ENCODE data around the gene CDH4. TPM values are rescaled to one million over a fixed set of nuclear protein-coding genes. Genes with fewer than 3 reads are reported as not detected.

The CDH4 gene
- total RNA-seq, 6 donors from 2014 or later = 0.20 to 1.0 (median 0.40) TPM; not detected in 1

- Histone ChIP-seq H3K27ac (no peak overlapping the region), H3K4me1 (no peaks in the 10 kb centered on the region), H3K4me3 (no peak overlapping the region), H3K9me3 (no peaks in the 10 kb centered on the region), H3K36me3 (no peaks in the 10 kb centered on the region), H3K27me3 (no peaks in the 10 kb centered on the region)
- 83 to 85% methylated on average over 11 of the region's 11 CpGs for WGBS, 2 donors
- TF ChIP-seq CTCF (IDR thresholded peaks at IDR 0.05) = no peak
- no peak for TF ChIP-seq EP300 (IDR thresholded peaks at IDR 0.05)
- TF ChIP-seq POLR2A (IDR thresholded peaks at IDR 0.05) = no peak
- no peak for TF ChIP-seq POLR2AphosphoS5 (IDR thresholded peaks at IDR 0.05)
- no peak for DNase-seq
- no peak for ATAC-seq (ENCODE audit: low FRiP score in 2 of 2)
These were observed 275.6 kb downstream of the CDH4 start for GRCh38 chr20:61527626-61528025.

- WGBS, 2 donors = 72 to 79% methylated on average over 9 of the region's 9 CpGs
- Histone ChIP-seq H3K27ac (no peak overlapping the region), H3K9me3 (no peaks in the 10 kb centered on the region), H3K4me1 (no peaks in the 10 kb centered on the region), H3K36me3 (no peaks in the 10 kb centered on the region), H3K27me3 (no peaks in the 10 kb centered on the region), H3K4me3 (no peak overlapping the region)
- ATAC-seq (ENCODE audit: low FRiP score in 2 of 2) (no peak), DNase-seq (no peak)
- no peak for TF ChIP-seq CTCF (IDR thresholded peaks at IDR 0.05)
- no peak for TF ChIP-seq POLR2A (IDR thresholded peaks at IDR 0.05)
These were observed 276.5 kb downstream of the CDH4 start for GRCh38 chr20:61528591-61528990.

GRCh38 chr20:61529354-61529753 is 277.3 kb downstream of the CDH4 start:
- ATAC-seq (ENCODE audit: low FRiP score in 2 of 2) = no peak
- no peak overlapping the region for H3K27ac ChIP-seq
- 71 to 85% methylated on average over 5 of the region's 5 CpGs for WGBS, 2 donors

GRCh38 chr20:61531553-61532345 is 279.7 kb downstream of the CDH4 start:
- DNase-seq (peak in 1 of 2 donors; percentile 46), ATAC-seq (ENCODE audit: low FRiP score in 2 of 2) (peak in 1 of 2 donors; percentile 16)
- Histone ChIP-seq H3K36me3 (no peaks in the 10 kb centered on the region), H3K27me3 (no peaks in the 10 kb centered on the region), H3K9me3 (no peaks in the 10 kb centered on the region), H3K4me3 (no peak overlapping the region), H3K27ac (no peak overlapping the region), H3K4me1 (no peaks in the 10 kb centered on the region)
- TF ChIP-seq CTCF (IDR thresholded peaks at IDR 0.05) (no peak), EP300 (IDR thresholded peaks at IDR 0.05) (no peak), POLR2A (IDR thresholded peaks at IDR 0.05) (no peak), POLR2AphosphoS5 (IDR thresholded peaks at IDR 0.05) (no peak)
- WGBS, 2 donors = 80 to 82% methylated on average over 22 of the region's 22 CpGs

More at GRCh38 chr20:61529354-61529753, 277.3 kb downstream of the CDH4 start:
- Histone ChIP-seq H3K27me3 (no peaks in the 10 kb centered on the region), H3K9me3 (no peaks in the 10 kb centered on the region), H3K4me1 (no peaks in the 10 kb centered on the region), H3K36me3 (no peaks in the 10 kb centered on the region), H3K4me3 (no peak overlapping the region)
- TF ChIP-seq EP300 (IDR thresholded peaks at IDR 0.05) (no peak), POLR2A (IDR thresholded peaks at IDR 0.05) (no peak), CTCF (IDR thresholded peaks at IDR 0.05) (no peak), POLR2AphosphoS5 (IDR thresholded peaks at IDR 0.05) (no peak)
- no peak for DNase-seq

- ATAC-seq (ENCODE audit: low FRiP score in 2 of 2) (no peak), DNase-seq (no peak)
- Histone ChIP-seq H3K4me1 (no peaks in the 10 kb centered on the region), H3K9me3 (no peaks in the 10 kb centered on the region), H3K27ac (no peak overlapping the region), H3K36me3 (no peaks in the 10 kb centered on the region), H3K27me3 (no peaks in the 10 kb centered on the region), H3K4me3 (no peak overlapping the region)
- TF ChIP-seq CTCF (IDR thresholded peaks at IDR 0.05) (no peak), EP300 (IDR thresholded peaks at IDR 0.05) (no peak), POLR2AphosphoS5 (IDR thresholded peaks at IDR 0.05) (no peak), POLR2A (IDR thresholded peaks at IDR 0.05) (no peak)
- 73 to 78% methylated on average over 8 of the region's 8 CpGs for WGBS, 2 donors
These were observed 280.7 kb downstream of the CDH4 start for GRCh38 chr20:61532736-61533135.

All from upper lobe of left lung (tissue), 6 donors.